ENCODE data around the gene PCDHGA12.
A peak's percentile ranks its signal among the peaks of the same experiment; 100 is the strongest.
"Not testable (repeated sequence)": the region's sequence is repeated elsewhere in the genome, so short reads cannot be mapped to it uniquely, and the experiment has no call there.

PCDHGA12 gene

DNA sequence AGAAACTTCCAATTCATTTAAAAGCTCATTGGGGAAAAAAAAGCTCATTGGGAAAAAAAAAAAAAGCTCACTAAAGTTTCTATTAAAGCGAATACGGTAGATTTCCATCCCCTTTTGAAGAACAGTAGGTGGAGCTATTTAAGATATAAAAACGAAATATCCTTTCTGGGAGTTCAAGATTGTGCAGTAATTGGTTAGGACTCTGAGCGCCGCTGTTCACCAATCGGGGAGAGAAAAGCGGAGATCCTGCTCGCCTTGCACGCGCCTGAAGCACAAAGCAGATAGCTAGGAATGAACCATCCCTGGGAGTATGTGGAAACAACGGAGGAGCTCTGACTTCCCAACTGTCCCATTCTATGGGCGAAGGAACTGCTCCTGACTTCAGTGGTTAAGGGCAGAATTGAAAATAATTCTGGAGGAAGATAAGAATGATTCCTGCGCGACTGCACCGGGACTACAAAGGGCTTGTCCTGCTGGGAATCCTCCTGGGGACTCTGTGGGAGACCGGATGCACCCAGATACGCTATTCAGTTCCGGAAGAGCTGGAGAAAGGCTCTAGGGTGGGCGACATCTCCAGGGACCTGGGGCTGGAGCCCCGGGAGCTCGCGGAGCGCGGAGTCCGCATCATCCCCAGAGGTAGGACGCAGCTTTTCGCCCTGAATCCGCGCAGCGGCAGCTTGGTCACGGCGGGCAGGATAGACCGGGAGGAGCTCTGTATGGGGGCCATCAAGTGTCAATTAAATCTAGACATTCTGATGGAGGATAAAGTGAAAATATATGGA, at the start of gene PCDHGA12:
TSS of gene PCDHGA12 (plus strand) at position 176 of the 782 bp plus-strand sequence. CDS start at position 429, 253 bp downstream.
- DNase-seq (ENCODE audit: low read depth): peak; percentile 27

DNA sequence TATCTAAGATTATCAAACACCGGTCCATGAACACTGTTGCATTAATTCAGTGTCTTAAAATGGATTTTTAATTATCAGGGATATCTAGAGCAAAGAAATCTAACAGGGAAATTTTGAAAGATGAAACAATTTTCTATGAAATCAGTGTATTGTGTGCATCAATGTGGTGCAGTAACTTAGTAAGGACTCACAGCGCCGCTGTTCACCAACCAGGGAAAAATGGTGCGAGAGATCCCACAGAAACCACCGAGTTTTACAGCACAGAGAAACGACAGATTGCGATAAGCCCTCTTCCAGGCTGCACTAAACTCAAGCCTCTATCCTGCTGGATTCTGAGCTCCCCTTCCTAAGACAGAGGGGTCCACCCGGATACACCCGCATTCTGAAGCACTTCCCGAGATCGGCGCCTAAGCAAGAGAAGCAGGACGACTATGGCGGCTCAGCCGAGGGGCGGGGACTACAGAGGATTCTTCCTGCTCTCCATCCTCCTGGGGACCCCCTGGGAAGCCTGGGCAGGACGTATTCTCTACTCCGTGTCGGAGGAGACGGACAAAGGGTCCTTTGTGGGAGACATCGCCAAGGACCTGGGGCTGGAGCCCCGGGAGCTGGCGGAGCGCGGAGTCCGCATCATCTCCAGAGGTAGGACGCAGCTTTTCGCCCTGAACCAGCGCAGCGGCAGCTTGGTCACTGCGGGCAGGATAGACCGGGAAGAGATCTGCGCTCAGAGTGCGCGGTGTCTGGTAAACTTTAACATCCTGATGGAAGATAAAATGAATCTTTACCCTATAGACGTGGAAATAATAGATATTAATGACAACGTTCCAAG, 47.6 kb upstream of the PCDHGA12 start, which contains the start of gene PCDHGA7:
TSS of gene PCDHGA7 (plus strand) at position 274 of the 826 bp plus-strand sequence. CDS start at position 432, 158 bp downstream.
- peak; percentile 5 for DNase-seq (ENCODE audit: low read depth)

DNA sequence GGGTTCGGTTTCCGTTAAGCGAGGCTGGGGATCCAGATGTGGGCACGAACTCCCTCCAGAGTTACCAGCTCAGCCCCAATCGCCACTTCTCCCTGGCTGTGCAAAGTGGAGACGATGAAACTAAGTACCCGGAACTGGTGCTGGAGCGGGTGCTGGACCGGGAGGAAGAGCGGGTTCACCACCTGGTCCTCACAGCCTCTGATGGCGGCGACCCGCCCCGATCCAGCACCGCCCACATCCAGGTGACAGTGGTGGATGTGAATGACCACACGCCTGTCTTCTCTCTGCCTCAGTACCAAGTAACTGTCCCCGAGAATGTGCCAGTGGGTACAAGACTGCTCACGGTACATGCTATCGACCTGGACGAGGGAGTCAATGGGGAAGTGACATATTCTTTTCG, 47.0 kb upstream of the PCDHGA12 start:
- DNase-seq (ENCODE audit: low read depth): no peak

- no peak for DNase-seq (ENCODE audit: low read depth)
These were observed 45.6 kb upstream of the PCDHGA12 start for GRCh38 chr5:141384471-141385267.

GRCh38 chr5:141387557-141388311, 42.6 kb upstream of the PCDHGA12 start, which contains the start of gene PCDHGB4:
Gene PCDHGB4 (plus strand): TSS chr5:141387698. CDS start chr5:141387885, 187 bp downstream.
- DNase-seq (ENCODE audit: low read depth): peak; percentile 32

DNA sequence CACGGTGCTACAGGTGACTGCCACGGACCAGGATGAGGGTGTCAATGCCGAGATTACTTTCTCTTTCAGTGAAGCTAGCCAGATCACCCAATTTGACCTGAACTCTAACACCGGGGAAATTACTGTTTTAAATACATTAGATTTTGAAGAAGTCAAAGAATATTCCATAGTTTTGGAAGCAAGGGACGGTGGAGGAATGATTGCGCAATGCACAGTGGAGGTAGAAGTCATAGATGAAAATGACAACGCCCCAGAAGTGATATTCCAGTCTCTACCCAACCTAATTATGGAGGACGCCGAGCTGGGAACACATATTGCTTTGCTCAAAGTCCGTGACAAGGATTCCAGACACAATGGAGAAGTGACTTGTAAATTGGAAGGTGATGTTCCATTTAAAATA, 41.6 kb upstream of the PCDHGA12 start:
- no peak for DNase-seq (ENCODE audit: low read depth)

- no peak for DNase-seq (ENCODE audit: low read depth)
These were observed 40.9 kb upstream of the PCDHGA12 start for GRCh38 chr5:141389153-141390042.

DNA sequence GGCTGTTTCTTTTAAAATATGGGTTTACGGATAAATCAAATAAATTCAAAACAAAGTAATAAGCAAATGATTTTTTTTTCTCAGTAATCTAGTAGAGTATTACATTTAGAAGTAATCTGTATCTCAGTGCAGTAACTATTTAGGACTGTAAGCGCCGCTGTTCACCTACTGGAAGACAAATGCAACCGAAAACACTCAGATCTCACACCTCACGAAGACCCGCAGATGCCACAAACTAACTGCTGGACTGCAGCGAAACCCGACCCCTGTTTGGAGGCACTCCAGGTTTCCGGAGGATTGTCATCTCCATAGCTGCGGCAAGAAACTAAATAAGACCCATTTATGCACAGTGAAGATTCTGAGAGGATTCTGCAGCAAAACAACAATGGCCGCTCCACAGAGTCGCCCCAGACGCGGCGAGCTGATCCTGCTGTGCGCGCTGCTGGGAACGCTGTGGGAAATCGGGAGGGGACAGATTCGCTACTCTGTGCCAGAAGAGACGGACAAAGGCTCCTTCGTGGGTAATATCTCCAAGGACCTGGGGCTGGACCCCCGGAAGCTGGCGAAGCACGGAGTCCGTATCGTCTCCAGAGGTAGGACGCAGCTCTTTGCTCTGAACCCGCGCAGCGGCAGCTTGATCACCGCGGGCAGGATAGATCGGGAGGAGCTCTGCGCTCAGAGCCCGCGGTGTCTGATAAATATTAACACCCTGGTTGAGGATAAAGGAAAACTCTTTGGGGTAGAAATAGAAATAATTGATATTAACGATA, 37.7 kb upstream of the PCDHGA12 start, which contains the start of gene PCDHGA8:
TSS of gene PCDHGA8 (plus strand) at position 205 of the 770 bp plus-strand sequence. CDS start at position 386, 181 bp downstream.
- DNase-seq (ENCODE audit: low read depth): peak; percentile 30

- DNase-seq (ENCODE audit: low read depth): no peak
These were observed 37.0 kb upstream of the PCDHGA12 start for GRCh38 chr5:141393267-141393666.

DNA sequence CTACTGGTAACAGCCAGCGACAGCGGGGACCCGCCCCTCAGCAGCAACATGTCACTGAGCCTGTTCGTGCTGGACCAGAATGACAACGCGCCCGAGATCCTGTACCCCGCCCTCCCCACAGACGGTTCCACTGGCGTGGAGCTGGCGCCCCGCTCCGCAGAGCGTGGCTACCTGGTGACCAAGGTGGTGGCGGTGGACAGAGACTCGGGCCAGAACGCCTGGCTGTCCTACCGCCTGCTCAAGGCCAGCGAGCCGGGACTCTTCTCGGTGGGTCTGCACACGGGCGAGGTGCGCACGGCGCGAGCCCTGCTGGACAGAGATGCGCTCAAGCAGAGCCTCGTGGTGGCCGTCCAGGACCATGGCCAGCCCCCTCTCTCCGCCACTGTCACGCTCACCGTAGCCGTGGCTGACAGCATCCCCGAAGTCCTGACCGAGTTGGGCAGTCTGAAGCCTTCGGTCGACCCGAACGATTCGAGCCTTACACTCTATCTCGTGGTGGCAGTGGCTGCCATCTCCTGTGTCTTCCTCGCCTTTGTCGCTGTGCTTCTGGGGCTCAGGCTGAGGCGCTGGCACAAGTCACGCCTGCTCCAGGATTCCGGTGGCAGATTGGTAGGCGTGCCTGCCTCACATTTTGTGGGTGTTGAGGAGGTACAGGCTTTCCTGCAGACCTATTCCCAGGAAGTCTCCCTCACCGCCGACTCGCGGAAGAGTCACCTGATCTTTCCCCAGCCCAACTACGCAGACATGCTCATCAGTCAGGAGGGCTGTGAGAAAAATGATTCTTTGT, 35.7 kb upstream of the PCDHGA12 start:
- not testable (repeated sequence) for DNase-seq (ENCODE audit: low read depth)

DNA sequence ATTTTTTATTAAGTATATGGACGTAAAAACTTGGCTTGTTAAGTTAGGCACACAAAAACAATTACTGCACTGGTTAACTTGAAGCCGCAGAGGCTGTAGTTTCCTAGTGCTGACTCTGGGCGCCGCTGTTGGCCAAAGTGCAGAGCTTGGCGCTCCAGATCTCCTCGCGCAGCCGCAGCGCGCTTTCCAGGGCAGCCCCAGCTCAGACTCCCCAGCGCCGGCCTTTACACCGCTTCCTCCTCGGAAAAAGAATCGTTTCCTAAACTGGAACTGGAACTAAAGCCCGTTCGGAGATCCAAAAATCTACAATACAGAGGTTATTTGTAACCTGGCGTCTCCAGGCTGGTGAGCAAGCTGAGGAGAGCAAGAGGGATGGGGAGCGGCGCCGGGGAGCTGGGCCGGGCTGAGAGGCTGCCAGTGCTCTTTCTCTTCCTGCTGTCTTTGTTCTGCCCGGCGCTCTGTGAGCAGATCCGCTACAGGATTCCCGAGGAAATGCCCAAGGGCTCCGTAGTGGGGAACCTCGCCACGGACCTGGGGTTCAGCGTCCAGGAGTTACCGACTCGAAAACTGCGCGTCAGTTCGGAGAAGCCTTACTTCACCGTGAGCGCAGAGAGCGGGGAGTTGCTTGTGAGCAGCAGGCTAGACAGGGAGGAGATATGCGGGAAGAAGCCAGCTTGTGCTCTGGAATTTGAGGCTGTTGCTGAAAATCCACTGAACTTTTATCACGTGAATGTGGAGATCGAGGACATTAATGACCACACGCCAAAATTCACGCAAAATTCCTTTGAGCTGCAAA, 32.4 kb upstream of the PCDHGA12 start, which contains the start of gene PCDHGB5:
TSS of gene PCDHGB5 (plus strand) at position 192 of the 796 bp plus-strand sequence. CDS start at position 373, 181 bp downstream.
- peak; percentile 73 for DNase-seq (ENCODE audit: low read depth)

- DNase-seq (ENCODE audit: low read depth): no peak
These were observed 31.7 kb upstream of the PCDHGA12 start for GRCh38 chr5:141398608-141399007.

DNA sequence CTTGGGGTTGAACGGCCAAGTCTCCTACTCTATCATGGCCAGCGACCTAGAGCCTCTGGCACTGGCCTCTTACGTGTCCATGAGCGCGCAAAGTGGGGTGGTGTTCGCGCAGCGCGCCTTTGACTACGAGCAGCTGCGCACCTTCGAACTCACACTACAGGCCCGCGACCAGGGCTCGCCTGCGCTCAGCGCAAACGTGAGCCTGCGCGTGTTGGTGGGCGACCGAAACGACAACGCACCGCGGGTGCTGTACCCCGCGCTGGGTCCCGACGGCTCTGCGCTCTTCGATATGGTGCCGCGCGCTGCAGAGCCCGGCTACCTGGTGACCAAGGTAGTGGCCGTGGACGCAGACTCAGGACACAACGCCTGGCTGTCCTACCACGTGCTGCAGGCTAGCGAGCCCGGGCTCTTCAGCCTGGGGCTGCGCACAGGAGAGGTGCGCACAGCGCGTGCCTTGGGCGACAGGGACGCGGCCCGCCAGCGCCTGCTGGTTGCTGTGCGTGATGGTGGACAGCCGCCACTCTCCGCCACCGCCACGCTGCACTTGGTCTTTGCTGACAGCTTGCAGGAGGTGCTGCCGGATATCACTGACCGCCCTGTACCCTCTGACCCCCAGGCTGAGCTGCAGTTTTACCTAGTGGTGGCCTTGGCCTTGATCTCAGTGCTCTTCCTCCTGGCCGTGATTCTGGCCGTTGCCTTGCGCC, 30.6 kb upstream of the PCDHGA12 start:
- no peak for DNase-seq (ENCODE audit: low read depth)

- peak; percentile 11 for DNase-seq (ENCODE audit: low read depth)
These were observed 27.6 kb upstream of the PCDHGA12 start, which contains the start of gene PCDHGA9 for GRCh38 chr5:141402553-141403243. Gene PCDHGA9 (plus strand): TSS chr5:141402778. CDS start chr5:141402953, 175 bp downstream.

DNA sequence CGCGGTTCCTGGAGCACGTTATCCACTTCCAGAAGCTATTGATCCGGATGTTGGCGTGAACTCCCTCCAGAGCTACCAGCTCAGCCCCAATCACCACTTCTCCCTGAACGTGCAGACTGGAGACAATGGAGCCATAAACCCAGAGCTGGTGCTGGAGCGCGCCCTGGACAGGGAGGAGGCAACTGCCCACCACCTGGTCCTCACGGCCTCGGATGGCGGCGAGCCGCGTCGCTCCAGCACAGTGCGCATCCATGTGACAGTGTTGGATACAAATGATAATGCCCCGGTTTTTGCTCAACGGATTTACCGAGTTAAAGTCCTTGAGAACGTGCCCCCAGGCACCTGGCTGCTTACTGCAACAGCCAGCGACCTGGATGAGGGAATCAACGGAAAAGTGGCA, 26.9 kb upstream of the PCDHGA12 start:
- DNase-seq (ENCODE audit: low read depth): no peak

Measured in EH (cell line).